ENCODE data around the gene FAM227B.
"Not testable (repeated sequence)": the region's sequence is repeated elsewhere in the genome, so short reads cannot be mapped to it uniquely, and the experiment has no call there.

Gene FAM227B

DNA sequence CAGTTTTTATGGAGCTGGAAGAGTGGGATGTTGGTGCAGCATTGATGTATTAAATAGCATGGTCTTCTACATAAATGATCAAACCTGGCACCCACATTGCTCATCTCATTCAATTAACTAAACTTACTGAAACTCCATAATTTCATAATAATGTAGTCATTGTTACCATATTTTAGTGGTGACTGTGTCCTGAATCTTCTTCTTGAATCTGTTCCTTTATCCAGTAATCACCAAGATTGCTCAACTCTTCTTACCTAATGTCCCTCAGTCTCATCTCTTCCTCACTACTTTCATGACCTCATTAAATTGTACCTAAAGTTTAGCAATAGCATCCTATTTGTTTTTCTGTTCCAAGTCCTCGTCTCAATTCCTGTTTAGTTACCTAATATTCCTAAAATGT, 127.8 kb downstream of the FAM227B start:
- no peaks in the 10 kb centered on the region for H3K9me3 Mint-ChIP-seq (ENCODE audit: low read depth)
- H3K27ac Mint-ChIP-seq, result no peak overlapping the region
- no peaks in the 10 kb centered on the region for H3K36me3 Mint-ChIP-seq

DNA sequence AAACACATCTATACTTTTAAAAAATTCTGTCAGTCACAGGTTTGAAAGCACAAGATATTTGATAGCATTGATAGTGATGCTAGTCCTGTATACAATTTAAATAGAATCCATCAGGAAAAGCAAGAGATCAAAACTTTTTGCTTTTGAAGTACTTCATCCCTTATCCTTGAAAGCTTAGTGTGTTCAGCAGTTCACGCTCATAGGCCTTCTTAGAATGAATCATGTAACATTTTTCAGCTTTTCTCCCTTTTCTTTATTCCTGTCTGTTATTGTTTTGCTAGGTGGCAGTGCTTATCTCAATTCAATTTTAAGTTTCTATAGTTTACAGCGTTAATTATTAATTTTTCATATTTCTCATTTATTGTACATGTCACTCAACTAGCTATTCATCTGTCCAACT, 128.5 kb downstream of the FAM227B start:
- Mint-ChIP-seq H3K4me3 (no peak overlapping the region), H3K4me1 (ENCODE audit: low read depth) (no peaks in the 10 kb centered on the region), H3K27me3 (peaks cover 2% of the 10 kb centered on the region), H3K9me3 (ENCODE audit: low read depth) (no peaks in the 10 kb centered on the region), H3K36me3 (no peaks in the 10 kb centered on the region), H3K27ac (no peak overlapping the region)

More for the DNA sequence above, 127.8 kb downstream of the FAM227B start:
- Mint-ChIP-seq H3K27me3 (peaks cover 2% of the 10 kb centered on the region), H3K4me1 (ENCODE audit: low read depth) (no peaks in the 10 kb centered on the region), H3K4me3 (no peak overlapping the region)

DNA sequence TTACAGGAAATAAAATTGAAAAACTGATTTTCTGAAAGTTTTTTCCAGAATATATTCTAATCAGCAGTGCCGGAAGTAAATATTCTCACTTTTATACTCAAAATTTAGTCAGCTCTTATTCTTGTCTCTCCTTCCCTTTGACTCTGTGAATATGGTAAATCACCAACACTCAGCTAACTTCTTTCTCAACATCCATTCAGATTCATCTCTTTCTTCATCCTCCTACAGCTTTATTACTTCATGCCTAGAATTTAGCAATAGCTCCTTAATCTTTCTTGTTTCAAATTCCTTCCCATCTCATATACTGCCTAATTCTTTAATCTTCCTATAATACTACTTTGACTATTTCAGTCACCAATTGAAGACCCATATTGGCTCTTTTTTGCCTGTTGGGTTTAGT, 129.7 kb downstream of the FAM227B start:
- Mint-ChIP-seq H3K27ac (no peak overlapping the region), H3K4me1 (ENCODE audit: low read depth) (no peaks in the 10 kb centered on the region), H3K4me3 (no peak overlapping the region), H3K27me3 (peaks cover 2% of the 10 kb centered on the region), H3K9me3 (ENCODE audit: low read depth) (no peaks in the 10 kb centered on the region), H3K36me3 (no peaks in the 10 kb centered on the region)

DNA sequence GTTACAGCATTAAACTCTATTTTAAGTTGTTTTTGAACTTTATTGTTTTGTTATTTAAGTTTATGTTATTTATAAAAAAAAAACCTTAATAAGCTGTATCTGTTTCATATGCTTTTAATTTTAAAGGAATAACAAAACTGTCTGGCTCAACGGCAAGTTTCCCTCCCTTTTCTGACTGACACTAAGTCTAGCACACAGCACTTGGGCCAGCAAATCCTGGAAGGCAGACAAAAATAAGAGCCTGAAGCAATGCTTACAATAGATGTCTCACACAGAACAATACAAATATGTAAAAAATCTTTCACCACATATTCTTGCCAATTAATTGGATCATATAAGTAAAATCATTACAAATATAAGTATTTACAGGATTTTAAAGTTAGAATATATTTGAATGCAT, 135.2 kb downstream of the FAM227B start:
- H3K27ac Mint-ChIP-seq; H3K27me3 Mint-ChIP-seq; H3K36me3 Mint-ChIP-seq; H3K9me3 Mint-ChIP-seq (ENCODE audit: low read depth); H3K4me3 Mint-ChIP-seq; H3K4me1 Mint-ChIP-seq (ENCODE audit: low read depth): not testable (repeated sequence)

DNA sequence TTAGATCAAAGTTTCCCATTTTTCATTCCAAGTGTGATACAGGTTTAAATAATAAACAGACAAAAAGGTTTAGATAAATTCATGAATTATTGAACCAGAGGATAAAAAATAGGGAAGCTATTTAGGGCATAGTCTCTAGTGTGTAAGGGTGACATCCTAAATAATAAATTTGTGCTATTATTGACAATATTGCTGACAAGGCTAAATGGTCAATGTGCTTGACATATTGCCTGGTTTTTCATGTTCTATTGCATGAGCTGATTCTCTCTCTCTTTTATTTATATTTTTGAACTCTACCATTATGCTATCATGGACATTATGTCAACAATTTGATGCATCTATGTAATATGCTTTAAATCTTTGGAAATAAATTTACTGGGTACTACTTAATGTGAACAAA, 141.6 kb downstream of the FAM227B start:
- H3K36me3 Mint-ChIP-seq; H3K4me3 Mint-ChIP-seq; H3K4me1 Mint-ChIP-seq (ENCODE audit: low read depth); H3K9me3 Mint-ChIP-seq (ENCODE audit: low read depth); H3K27me3 Mint-ChIP-seq; H3K27ac Mint-ChIP-seq: not testable (repeated sequence)

DNA sequence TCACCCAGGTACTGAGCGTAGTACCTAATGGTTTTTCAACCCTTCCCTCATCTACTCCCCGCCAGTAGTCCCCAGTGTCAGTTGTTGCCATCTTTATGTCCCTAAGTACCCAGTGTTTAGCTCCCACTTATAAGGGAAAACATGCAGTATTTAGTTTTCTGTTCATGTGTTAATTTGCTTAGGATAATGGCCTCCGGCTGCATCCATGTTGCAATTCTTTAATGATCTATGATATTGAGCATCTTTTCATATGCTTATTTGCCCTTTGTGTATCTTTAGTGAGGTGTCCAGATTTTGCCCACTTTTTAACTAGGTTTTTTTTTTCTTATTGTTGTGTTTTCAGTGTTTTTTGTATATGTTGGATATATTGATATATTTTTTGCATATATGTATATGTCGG, 142.6 kb downstream of the FAM227B start:
- not testable (repeated sequence) for H3K4me3 Mint-ChIP-seq; H3K36me3 Mint-ChIP-seq; H3K9me3 Mint-ChIP-seq (ENCODE audit: low read depth); H3K27me3 Mint-ChIP-seq; H3K4me1 Mint-ChIP-seq (ENCODE audit: low read depth); H3K27ac Mint-ChIP-seq

DNA sequence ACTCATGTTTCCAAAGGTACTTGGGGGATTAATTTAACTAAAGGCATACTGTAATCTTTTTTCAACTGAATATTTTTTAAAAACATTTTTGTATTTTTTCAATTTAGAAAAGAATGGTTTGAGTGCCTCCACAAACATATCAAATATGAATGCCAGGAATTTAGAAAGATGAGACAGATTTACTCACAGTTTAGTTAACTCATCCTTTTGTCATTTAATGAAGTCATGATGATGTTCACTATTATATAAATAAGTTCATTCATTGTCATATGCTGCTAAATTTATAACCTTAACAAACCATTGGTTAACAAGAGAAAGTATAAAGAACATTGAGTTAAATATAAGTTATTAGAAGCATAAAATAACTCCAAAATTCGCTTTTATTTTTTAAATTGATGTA, 147.6 kb downstream of the FAM227B start:
- Mint-ChIP-seq H3K9me3 (ENCODE audit: low read depth) (no peaks in the 10 kb centered on the region), H3K27me3 (peaks cover 3% of the 10 kb centered on the region), H3K4me1 (ENCODE audit: low read depth) (peaks cover 4% of the 10 kb centered on the region), H3K4me3 (no peak overlapping the region), H3K36me3 (no peaks in the 10 kb centered on the region), H3K27ac (no peak overlapping the region)

DNA sequence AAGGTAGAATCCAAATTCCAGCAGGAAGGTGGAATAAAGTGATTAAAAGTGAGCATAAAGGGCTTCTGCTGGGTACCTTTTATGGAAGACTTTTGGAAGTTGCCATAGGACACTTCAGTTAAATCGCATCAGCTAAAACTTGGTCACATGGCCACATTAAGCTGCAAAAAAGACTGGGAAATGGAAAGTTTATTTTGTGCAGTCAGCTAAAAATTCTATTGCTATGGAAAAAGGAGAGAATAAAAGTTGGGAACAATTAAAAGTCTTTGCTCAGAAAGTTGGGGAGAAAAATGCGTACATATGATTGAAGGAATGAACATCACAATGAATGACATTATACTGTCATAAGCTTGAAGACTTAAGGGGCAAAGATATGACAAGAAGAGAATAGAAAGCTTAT, 148.3 kb downstream of the FAM227B start:
- Mint-ChIP-seq H3K9me3 (ENCODE audit: low read depth) (no peaks in the 10 kb centered on the region), H3K36me3 (no peaks in the 10 kb centered on the region), H3K4me3 (no peak overlapping the region), H3K27ac (no peak overlapping the region), H3K4me1 (ENCODE audit: low read depth) (peaks cover 4% of the 10 kb centered on the region), H3K27me3 (peaks cover 3% of the 10 kb centered on the region)

DNA sequence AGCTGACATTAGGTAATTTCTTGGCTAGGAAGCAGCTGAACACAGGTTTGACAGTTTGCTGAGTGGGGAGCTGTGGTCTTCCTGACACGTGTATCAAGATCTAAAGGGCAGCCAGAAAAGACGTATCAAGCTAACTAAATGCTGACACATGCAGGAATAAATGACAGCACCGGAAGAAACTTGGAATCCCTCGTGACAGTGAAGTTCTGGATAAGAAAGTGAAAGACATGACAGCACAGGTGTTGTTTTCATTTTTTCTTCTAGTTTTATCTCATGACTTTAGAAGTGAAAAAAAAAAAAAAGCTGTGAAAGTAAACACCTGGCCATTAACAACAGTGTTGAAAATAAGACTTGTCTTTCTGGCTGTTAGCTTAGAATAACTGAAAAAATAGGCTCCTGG, 148.9 kb downstream of the FAM227B start:
- Mint-ChIP-seq H3K4me3 (no peak overlapping the region), H3K4me1 (ENCODE audit: low read depth) (peaks cover 4% of the 10 kb centered on the region), H3K9me3 (ENCODE audit: low read depth) (no peaks in the 10 kb centered on the region), H3K27ac (no peak overlapping the region), H3K36me3 (no peaks in the 10 kb centered on the region), H3K27me3 (peaks cover 3% of the 10 kb centered on the region)

DNA sequence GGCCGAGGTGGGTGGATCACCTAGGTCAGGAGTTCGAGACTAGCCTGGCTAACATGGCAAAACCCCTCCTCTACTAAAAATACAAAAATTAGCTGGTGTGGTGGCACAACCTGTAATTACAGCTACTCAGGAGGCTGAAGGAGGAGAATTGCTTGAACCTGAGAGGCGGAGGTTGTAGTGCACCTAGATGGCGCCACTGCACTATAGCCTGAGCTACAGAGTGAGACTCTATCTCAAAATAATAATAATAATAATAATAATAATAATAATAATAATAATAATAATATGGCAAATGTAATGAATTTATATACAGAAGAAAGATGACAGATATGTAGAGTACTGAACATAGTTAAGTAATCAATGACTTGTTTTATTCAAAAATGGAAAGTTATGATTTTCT, 149.4 kb downstream of the FAM227B start:
- H3K9me3 Mint-ChIP-seq (ENCODE audit: low read depth); H3K4me3 Mint-ChIP-seq; H3K36me3 Mint-ChIP-seq; H3K27ac Mint-ChIP-seq; H3K4me1 Mint-ChIP-seq (ENCODE audit: low read depth); H3K27me3 Mint-ChIP-seq: not testable (repeated sequence)

DNA sequence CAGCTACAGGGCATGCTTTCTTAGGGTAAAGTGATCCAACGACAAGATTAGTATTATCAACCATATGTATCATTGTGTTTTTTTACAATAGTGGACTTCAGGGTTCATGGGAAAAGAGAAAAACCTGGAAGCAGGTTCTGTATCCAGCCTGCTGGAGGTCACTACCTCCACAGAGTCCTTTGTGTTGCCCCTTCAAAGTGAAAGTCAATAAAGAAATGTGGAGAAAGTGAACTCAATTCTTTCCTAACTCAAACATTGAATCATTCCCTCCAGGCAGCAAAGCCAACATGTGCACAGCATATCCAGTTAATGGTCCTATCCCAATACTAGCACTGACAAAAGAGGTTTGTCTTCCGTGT, 152.2 kb downstream of the FAM227B start:
- H3K4me3 Mint-ChIP-seq, result no peak overlapping the region
- H3K36me3 Mint-ChIP-seq, result no peaks in the 10 kb centered on the region
- no peaks in the 10 kb centered on the region for H3K27me3 Mint-ChIP-seq
- no peak overlapping the region for H3K27ac Mint-ChIP-seq
- no peaks in the 10 kb centered on the region for H3K9me3 Mint-ChIP-seq (ENCODE audit: low read depth)
- peaks cover 4% of the 10 kb centered on the region for H3K4me1 Mint-ChIP-seq (ENCODE audit: low read depth)

DNA sequence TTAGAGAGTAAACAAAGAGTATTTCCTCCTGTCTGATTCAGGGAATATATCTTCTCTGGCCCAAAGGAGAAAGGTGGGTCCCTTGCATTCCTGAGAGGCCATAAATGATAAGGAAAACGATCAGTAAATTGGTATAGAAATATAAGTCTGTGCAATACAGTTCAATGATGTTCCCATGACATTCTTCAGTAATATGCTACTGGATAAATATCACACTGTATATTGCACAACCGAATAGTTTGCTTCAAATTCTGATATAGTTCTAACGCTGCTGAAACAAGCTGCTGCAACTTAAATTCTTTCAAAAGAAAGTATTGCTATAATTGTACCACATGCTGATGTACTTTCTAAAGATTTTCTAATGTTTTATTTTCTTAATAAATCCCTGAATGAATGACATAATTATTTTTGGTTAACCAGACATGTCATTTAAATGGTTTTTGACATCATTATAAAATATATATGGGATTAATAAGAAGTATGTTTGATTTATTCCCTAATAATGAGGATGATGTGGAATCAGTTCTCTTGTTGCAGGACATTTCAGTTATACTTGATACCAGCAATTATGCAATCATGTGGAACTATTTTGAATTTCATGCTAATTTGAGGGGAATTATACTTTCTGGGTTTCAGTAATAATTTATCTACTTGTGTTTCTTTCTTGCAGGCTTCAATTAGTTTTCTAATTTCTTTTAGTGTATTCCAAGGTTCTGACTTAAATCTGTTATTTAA, 152.7 kb downstream of the FAM227B start:
- H3K4me1 Mint-ChIP-seq (ENCODE audit: low read depth), result peaks cover 4% of the 10 kb centered on the region
- H3K4me3 Mint-ChIP-seq, result no peak overlapping the region
- no peaks in the 10 kb centered on the region for H3K36me3 Mint-ChIP-seq

DNA sequence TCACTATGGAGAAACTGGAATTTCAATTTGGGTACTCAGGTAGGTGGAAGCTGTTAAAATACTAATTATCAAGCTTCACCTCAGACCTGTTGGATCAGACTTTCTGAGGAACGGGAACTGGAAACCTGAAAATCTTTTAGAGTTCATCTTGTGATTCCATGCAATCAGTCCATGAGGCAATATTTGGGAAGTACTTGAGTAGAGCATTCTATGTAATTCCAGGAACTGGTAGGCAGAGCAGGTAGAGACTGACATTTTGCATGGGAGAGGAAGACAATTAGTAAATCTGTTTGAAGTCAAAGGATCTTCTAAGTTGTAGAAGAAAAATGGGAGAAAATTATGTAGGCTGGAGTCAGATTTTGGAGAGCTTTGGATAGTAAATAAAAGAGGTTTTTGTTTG, 154.5 kb downstream of the FAM227B start:
- Mint-ChIP-seq H3K4me1 (ENCODE audit: low read depth) (no peaks in the 10 kb centered on the region), H3K9me3 (ENCODE audit: low read depth) (no peaks in the 10 kb centered on the region), H3K27me3 (no peaks in the 10 kb centered on the region), H3K27ac (no peak overlapping the region), H3K36me3 (no peaks in the 10 kb centered on the region), H3K4me3 (no peak overlapping the region)

More for the DNA sequence above, 152.7 kb downstream of the FAM227B start:
- H3K27ac Mint-ChIP-seq, result no peak overlapping the region
- no peaks in the 10 kb centered on the region for H3K27me3 Mint-ChIP-seq
- H3K9me3 Mint-ChIP-seq (ENCODE audit: low read depth), result no peaks in the 10 kb centered on the region

DNA sequence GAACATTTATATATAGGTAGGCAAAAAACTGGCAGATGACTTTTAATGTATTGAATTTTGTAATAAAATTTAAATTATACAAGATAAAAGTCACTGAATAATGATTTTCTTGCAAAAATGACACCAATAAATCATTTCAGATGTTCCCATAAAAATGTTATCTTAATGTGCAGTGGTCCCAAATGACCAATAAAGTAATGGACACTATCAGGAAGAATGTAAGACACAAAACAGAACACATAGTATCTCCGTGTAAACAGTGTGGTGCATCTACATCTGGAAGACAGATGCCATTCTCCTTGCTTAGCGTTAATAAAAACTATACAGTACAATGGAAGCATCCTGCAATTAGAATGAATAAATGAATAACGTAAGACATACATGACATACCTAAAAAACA, 156.1 kb downstream of the FAM227B start:
- no peaks in the 10 kb centered on the region for H3K4me1 Mint-ChIP-seq (ENCODE audit: low read depth)
- H3K9me3 Mint-ChIP-seq (ENCODE audit: low read depth), result no peaks in the 10 kb centered on the region
- no peak overlapping the region for H3K4me3 Mint-ChIP-seq

DNA sequence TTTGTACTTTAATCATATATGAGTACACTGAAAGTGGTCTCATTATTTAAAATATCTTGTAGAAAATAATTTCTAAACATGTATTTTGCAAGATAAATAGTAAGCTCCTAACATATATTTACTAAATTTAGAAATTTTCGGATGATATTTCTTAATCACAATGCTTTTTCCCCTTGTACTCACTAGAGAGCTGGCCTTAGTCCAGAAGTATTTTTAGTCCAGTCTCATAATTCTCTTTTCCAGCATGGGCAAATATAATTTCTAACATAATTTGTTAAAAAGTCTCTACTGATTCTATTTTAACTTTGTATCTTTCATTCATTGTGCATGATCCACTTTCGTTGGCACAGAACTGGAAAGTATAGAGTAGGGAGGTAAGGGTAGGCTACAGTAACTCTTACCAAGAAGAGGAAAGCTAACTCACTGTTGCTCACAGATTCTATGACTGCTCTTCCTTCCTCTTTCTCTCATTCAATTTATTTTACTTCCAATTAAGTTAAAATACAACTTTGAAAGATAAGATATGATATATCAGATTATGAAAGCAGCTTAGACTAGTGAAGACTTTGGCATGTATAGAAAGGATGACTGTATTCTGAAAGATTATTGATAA, 158.3 kb downstream of the FAM227B start:
- H3K4me3 Mint-ChIP-seq, result no peak overlapping the region
- no peaks in the 10 kb centered on the region for H3K36me3 Mint-ChIP-seq
- no peaks in the 10 kb centered on the region for H3K9me3 Mint-ChIP-seq (ENCODE audit: low read depth)
- H3K4me1 Mint-ChIP-seq (ENCODE audit: low read depth), result no peaks in the 10 kb centered on the region
- no peak overlapping the region for H3K27ac Mint-ChIP-seq
- peaks cover 3% of the 10 kb centered on the region for H3K27me3 Mint-ChIP-seq

More for the DNA sequence above, 156.1 kb downstream of the FAM227B start:
- Mint-ChIP-seq H3K27ac (no peak overlapping the region), H3K36me3 (no peaks in the 10 kb centered on the region), H3K27me3 (peaks cover 2% of the 10 kb centered on the region)

DNA sequence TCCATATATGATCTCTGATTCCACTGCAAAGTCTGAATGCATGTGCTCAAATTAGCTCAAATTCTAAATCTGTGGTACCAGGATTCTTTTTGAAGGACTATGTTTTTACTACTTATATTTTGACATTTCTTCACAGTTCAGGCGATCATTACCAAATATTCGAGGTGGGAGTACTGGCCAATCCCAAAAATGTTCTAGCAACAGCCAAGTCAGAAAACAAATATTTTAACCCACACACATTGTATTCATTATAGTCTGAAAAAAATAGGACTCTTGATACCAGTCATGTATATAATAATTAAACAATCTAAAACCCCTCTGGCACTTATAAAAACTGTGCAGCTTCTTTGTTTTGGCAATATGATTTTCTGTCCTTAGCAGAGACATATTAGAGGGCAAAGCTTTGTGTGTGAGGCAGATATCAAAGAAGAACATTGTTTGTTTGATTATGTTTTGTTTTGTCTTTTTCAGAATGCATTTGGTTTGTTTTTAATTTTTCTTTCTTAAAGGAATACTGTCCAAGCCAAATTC, 160.1 kb downstream of the FAM227B start:
- Mint-ChIP-seq H3K4me1 (ENCODE audit: low read depth) (no peaks in the 10 kb centered on the region), H3K27ac (no peak overlapping the region), H3K27me3 (peaks cover 3% of the 10 kb centered on the region), H3K36me3 (no peaks in the 10 kb centered on the region), H3K4me3 (no peak overlapping the region), H3K9me3 (ENCODE audit: low read depth) (no peaks in the 10 kb centered on the region)

Measured in activated naive CD8-positive, alpha-beta T cell (primary cell).